MM.1S (cell line): ENCODE data around the gene MET.

ENCODE experiments used
- DNase-seq: peaks from one replicate; pipeline ENCODE4 v3.0.0-alpha.2; 2015
- H2AFZ ChIP-seq: fragments of 300-600 bp; sonication (generic); 2 replicates; pipeline ENCODE4 v1.6.0; 2016; ENCODE audit warnings: antibody characterized with exemption, low read length
- H3F3A ChIP-seq: fragments of 300-600 bp; sonication (generic); 2 replicates; pipeline ENCODE4 v1.6.1; 2016; ENCODE audit warnings: mild to moderate bottlenecking, antibody characterized with exemption, low read length, moderate library complexity, mixed read lengths; ENCODE audit not compliant: insufficient read depth
- H3K27ac ChIP-seq: fragments of 300-600 bp; sonication (generic); 2 replicates; pipeline ENCODE4 v1.5.1; 2016; ENCODE audit warnings: mild to moderate bottlenecking, low read length
- H3K27me3 ChIP-seq: fragments of 300-600 bp; sonication (generic); replicated peaks from 2 replicates; pipeline ENCODE4 v1.6.0; 2016; ENCODE audit warnings: low read length; ENCODE audit not compliant: insufficient read depth
- H3K36me3 ChIP-seq: fragments of 300-600 bp; sonication (generic); replicated peaks from 2 replicates; pipeline ENCODE4 v1.6.1; 2016; ENCODE audit warnings: mild to moderate bottlenecking, low read length, mixed read lengths; ENCODE audit not compliant: insufficient read depth
- H3K4me1 ChIP-seq: fragments of 300-600 bp; sonication (generic); 2 replicates; pipeline ENCODE4 v1.6.1; 2016; ENCODE audit warnings: low read length, mixed read lengths
- H3K4me2 ChIP-seq: fragments of 300-600 bp; sonication (generic); 2 replicates; pipeline ENCODE4 v1.6.0; 2016; ENCODE audit warnings: low read depth, low read length
- H3K4me3 ChIP-seq: fragments of 300-600 bp; sonication (generic); 2 replicates; pipeline ENCODE4 v1.5.1; 2016; ENCODE audit warnings: low read length, mixed read lengths
- H3K79me2 ChIP-seq: fragments of 300-600 bp; sonication (generic); 2 replicates; pipeline ENCODE4 v1.6.1; 2016; ENCODE audit warnings: mixed run types, low read length, mixed read lengths
- H3K9ac ChIP-seq: fragments of 300-600 bp; sonication (generic); 2 replicates; pipeline ENCODE4 v1.6.1; 2016; ENCODE audit warnings: low read length, mixed read lengths
- H3K9me2 ChIP-seq: fragments of 300-600 bp; sonication (generic); replicated peaks from 2 replicates; pipeline ENCODE4 v1.6.1; 2016; ENCODE audit warnings: mild to moderate bottlenecking, low read length, mixed read lengths; ENCODE audit not compliant: insufficient read depth
- H3K9me3 ChIP-seq: fragments of 300-600 bp; sonication (generic); replicated peaks from 2 replicates; pipeline ENCODE4 v1.6.1; 2016; ENCODE audit warnings: mild to moderate bottlenecking, low read length, mixed read lengths; ENCODE audit not compliant: insufficient read depth
- H4K20me1 ChIP-seq: fragments of 300-600 bp; sonication (generic); 2 replicates; pipeline ENCODE4 v1.6.1; 2016; ENCODE audit warnings: mild to moderate bottlenecking, low read length, moderate library complexity, mixed read lengths; ENCODE audit not compliant: insufficient read depth
- EZH2 ChIP-seq: fragments of 300-600 bp; sonication (generic); optimal IDR thresholded peaks from 2 replicates; pipeline ENCODE3; 2017; ENCODE audit warnings: low read depth, mild to moderate bottlenecking, antibody characterized with exemption, low read length, mixed read lengths
- EZH2phosphoT487 ChIP-seq: fragments of 300-600 bp; sonication (generic); IDR thresholded peaks from 2 replicates; pipeline ENCODE4 v1.6.1; 2018; ENCODE audit warnings: antibody characterized with exemption, low read length
- TF ChIP-seq, protein P1 (sequence below): fragments of 300-600 bp; sonication (generic); IDR thresholded peaks from 2 replicates; pipeline ENCODE4 v1.5.1; 2016; ENCODE audit warnings: antibody characterized with exemption, low read length, mixed read lengths

The MET gene

DNA sequence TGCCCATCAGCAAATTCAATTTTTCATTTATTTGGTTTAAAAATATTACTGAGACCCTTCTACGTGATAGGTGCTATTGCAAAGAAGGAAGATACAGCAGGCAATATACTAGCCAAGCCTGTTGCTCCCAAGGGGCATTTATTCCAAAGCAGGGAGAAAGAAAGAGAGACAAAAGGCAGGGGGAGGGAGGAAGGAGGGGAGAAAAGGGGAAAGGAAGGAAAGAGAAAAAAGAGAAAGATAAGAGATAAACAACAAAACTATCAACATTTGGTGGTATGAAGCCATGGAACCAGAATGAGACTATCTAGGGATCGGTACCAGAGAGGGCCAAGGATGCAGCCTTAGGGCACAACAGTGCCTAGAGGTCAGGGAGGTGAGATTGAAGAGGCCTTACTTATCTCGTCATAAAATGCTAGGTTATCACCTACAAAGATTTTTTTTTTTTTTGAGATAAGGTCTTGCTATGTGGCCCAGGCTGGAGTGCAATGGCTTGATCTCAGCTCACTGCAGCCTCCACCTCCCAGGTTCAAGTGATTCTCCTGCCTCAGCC is 135.1 kb downstream of the MET start:
- Histone ChIP-seq H3K9me3 (no peaks in the 10 kb centered on the region), H3K4me1 (no peaks in the 10 kb centered on the region), H3K79me2 (no peaks in the 10 kb centered on the region), H3F3A (no peaks in the 10 kb centered on the region), H3K27ac (no peak overlapping the region), H3K9me2 (no peaks in the 10 kb centered on the region), H3K4me2 (no peak overlapping the region), H4K20me1 (no peaks in the 10 kb centered on the region), H3K9ac (no peak overlapping the region), H3K4me3 (no peak overlapping the region), H3K36me3 (no peaks in the 10 kb centered on the region), H2AFZ (no peak overlapping the region), H3K27me3 (no peaks in the 10 kb centered on the region)
- TF ChIP-seq, protein P1, sequence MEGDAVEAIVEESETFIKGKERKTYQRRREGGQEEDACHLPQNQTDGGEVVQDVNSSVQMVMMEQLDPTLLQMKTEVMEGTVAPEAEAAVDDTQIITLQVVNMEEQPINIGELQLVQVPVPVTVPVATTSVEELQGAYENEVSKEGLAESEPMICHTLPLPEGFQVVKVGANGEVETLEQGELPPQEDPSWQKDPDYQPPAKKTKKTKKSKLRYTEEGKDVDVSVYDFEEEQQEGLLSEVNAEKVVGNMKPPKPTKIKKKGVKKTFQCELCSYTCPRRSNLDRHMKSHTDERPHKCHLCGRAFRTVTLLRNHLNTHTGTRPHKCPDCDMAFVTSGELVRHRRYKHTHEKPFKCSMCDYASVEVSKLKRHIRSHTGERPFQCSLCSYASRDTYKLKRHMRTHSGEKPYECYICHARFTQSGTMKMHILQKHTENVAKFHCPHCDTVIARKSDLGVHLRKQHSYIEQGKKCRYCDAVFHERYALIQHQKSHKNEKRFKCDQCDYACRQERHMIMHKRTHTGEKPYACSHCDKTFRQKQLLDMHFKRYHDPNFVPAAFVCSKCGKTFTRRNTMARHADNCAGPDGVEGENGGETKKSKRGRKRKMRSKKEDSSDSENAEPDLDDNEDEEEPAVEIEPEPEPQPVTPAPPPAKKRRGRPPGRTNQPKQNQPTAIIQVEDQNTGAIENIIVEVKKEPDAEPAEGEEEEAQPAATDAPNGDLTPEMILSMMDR: no peak
- DNase-seq: no peak

DNA sequence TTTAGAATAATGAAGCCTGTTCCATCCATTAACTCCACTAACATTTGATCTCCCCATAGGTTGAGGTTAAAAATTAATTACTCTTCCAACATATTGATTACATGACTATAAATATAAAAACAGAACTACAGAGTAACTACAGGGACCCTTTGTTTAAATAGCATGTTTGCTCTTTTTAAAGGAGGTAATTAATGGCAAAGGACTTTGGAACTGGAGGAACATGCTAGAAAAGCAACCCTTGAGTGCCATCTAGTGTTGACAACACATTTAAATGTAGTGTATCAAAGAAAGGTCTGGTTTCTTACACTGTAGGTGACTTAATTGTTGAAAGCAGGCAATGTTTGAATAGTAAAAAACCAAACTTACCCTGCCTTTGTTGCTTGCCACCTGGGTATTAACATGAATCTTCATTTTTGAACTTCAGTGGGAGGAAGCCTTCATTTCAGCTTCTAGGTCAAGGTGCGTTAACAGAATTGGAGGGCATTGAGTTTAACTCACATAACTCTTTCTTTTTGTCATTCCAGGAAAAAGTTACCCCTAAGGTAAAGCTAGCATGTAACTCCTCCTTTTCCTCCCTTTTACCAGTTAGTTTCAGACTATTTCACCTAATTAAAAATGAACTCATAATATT is 137.8 kb downstream of the MET start:
- H3K4me1 ChIP-seq: no peaks in the 10 kb centered on the region
- no peaks in the 10 kb centered on the region for H3F3A ChIP-seq
- peak; percentile 84 for DNase-seq
- H3K27me3 ChIP-seq: no peaks in the 10 kb centered on the region
- no peaks in the 10 kb centered on the region for H3K79me2 ChIP-seq
- H3K9me2 ChIP-seq: no peaks in the 10 kb centered on the region
- no peaks in the 10 kb centered on the region for H3K36me3 ChIP-seq
- no peaks in the 10 kb centered on the region for H4K20me1 ChIP-seq
- no peak overlapping the region for H3K4me3 ChIP-seq
- H3K9me3 ChIP-seq: no peaks in the 10 kb centered on the region
- TF ChIP-seq EZH2phosphoT487: no peak
- TF ChIP-seq, protein P1: peak; percentile 80
- no peak overlapping the region for H3K4me2 ChIP-seq
- H2AFZ ChIP-seq: no peak overlapping the region
- no peak overlapping the region for H3K27ac ChIP-seq
- no peak overlapping the region for H3K9ac ChIP-seq

GRCh38 chr7:116810267-116811116 is 138.5 kb downstream of the MET start:
- DNase-seq: no peak
- H3K4me2 ChIP-seq: no peak overlapping the region
- H3K79me2 ChIP-seq: no peaks in the 10 kb centered on the region
- TF ChIP-seq EZH2phosphoT487: no peak
- TF ChIP-seq EZH2: no peak
- TF ChIP-seq, protein P1: no peak
- no peaks in the 10 kb centered on the region for H3K36me3 ChIP-seq
- no peaks in the 10 kb centered on the region for H4K20me1 ChIP-seq
- no peaks in the 10 kb centered on the region for H3K9me2 ChIP-seq
- H3K4me3 ChIP-seq: no peak overlapping the region
- H3K27me3 ChIP-seq: no peaks in the 10 kb centered on the region
- no peaks in the 10 kb centered on the region for H3K4me1 ChIP-seq
- no peak overlapping the region for H2AFZ ChIP-seq
- no peaks in the 10 kb centered on the region for H3K9me3 ChIP-seq
- no peaks in the 10 kb centered on the region for H3F3A ChIP-seq
- no peak overlapping the region for H3K27ac ChIP-seq
- no peak overlapping the region for H3K9ac ChIP-seq
